Adrenal gland (tissue), 5 donors: ENCODE data around the gene AUTS2.

Source experiments
- CTCF ChIP-seq, 6 experiments: fragments of 450-650 bp in 4 of 6; fragments of 200-600 bp in 2 of 6; sonication (generic) in 1 of 6; IDR thresholded peaks; 1 replicate in 5 of 6; 2 replicates in 1 of 6; pipeline versions ENCODE4 v1.5.1 to v1.8.0; 2016 to 2021; ENCODE audit warnings: antibody characterized with exemption in 6 of 6, mild to moderate bottlenecking in 2 of 6, moderate library complexity in 1 of 6
- POLR2A ChIP-seq, 2 donors: fragments of 450-650 bp; IDR thresholded peaks; one replicate each; pipeline ENCODE4 v1.6.1; 2017; ENCODE audit warnings: antibody characterized with exemption in 2 of 2, mild to moderate bottlenecking in 2 of 2, moderate library complexity in 1 of 2
- donor health status: DM: no; HTN: no; CAD: no.

GRCh38 chr7:70325509-70326101 lies 727.3 kb downstream of the AUTS2 start:
- no peak for TF ChIP-seq CTCF (IDR thresholded peaks at IDR 0.05)
- no peak for TF ChIP-seq POLR2A (IDR thresholded peaks at IDR 0.05)
